Erythroblast (primary cell): Measurements from ENCODE around the gene SLC7A4.

ENCODE experiments used
- GATA1 ChIP-seq: IDR thresholded peaks from 2 replicates; pipeline ENCODE4 v1.6.1; 2011; ENCODE audit warnings: low read depth, mild to moderate bottlenecking, control low read depth, low read length, moderate library complexity
- POLR2A ChIP-seq: IDR thresholded peaks from 2 replicates; pipeline ENCODE4 v1.6.1; 2011; ENCODE audit warnings: mild to moderate bottlenecking, low read length

GRCh38 chr22:21080435-21081137, 48.2 kb upstream of the SLC7A4 start:
- no peak for TF ChIP-seq POLR2A
- TF ChIP-seq GATA1, result no peak
